ENCODE results near the gene SLC12A5. TPM values are rescaled to one million over a fixed set of nuclear protein-coding genes. Genes with fewer than 3 reads are reported as not detected.

The SLC12A5 gene
- polyA plus RNA-seq, 3 donors = not detected

- no peak overlapping the region for H3K9ac ChIP-seq (ENCODE audit: insufficient read depth, low read length, poor library complexity, severe bottlenecking)
- peak overlapping the region; percentile 20 for H3K4me2 ChIP-seq (replicated peaks; ENCODE audit: extremely low read depth, low read length, poor library complexity, severe bottlenecking)
- no peak overlapping the region for H3K4me3 Mint-ChIP-seq
- no peaks in the 10 kb centered on the region for H4K20me1 ChIP-seq (ENCODE audit: insufficient read depth, low read length)
- H3K4me3 ChIP-seq (replicated peaks in 1 of 3; ENCODE audit: low read depth in 2 of 3, low read length in 3 of 3) = peak overlapping the region in 1 of 3 experiments; percentile 10
- H3K27me3 Mint-ChIP-seq (ENCODE audit: low read depth in 3 of 3) = peaks cover 11 to 22% (median 19%) of the 10 kb centered on the region in 3 donors
- H3K27me3 ChIP-seq (ENCODE audit: control insufficient read depth in 2 of 2, insufficient read depth in 2 of 2, low read length in 2 of 2) = peaks cover 11 to 17% of the 10 kb centered on the region in 2 donors
- no peaks in the 10 kb centered on the region for H3K9me3 ChIP-seq (replicated peaks in 1 of 2; ENCODE audit: control insufficient read depth in 1 of 2, insufficient read depth in 1 of 2, low read length in 2 of 2)
- H3K4me1 Mint-ChIP-seq = peaks cover 35% of the 10 kb centered on the region
- no peak for DNase-seq
- H3K36me3 ChIP-seq (replicated peaks in 1 of 2; ENCODE audit: control insufficient read depth in 1 of 2, insufficient read depth in 2 of 2, low read length in 2 of 2) = no peaks in the 10 kb centered on the region
- peak overlapping the region; percentile 1 for H2AFZ ChIP-seq (ENCODE audit: insufficient read depth, low read depth, low read length, poor library complexity, severe bottlenecking)
- no peaks in the 10 kb centered on the region for H3K79me2 ChIP-seq (ENCODE audit: insufficient read depth, low read length)
- WGBS (ENCODE audit: insufficient coverage) = 100% methylated on average over 6 of the region's 14 CpGs
- intact Hi-C loops (cut with micrococcal nuclease) = no loop called here
- peak overlapping the region in 1 of 2 donors; percentile 49 for H3K27ac ChIP-seq (ENCODE audit: low read depth in 1 of 2, low read length in 2 of 2)
- H3K36me3 Mint-ChIP-seq = no peaks in the 10 kb centered on the region
- peak overlapping the region in 3 of 7 donors; percentile 2 to 83 (median 75) for H3K27ac Mint-ChIP-seq
- H3K9me3 Mint-ChIP-seq = peaks cover 0 to 8% (median 3%) of the 10 kb centered on the region in 7 donors
- H3K4me1 ChIP-seq (ENCODE audit: control insufficient read depth in 1 of 2, insufficient read depth in 2 of 2, low read length in 2 of 2) = peaks cover 30 to 36% of the 10 kb centered on the region in 2 donors
- TF ChIP-seq CTCF (IDR thresholded peaks at IDR 0.05) = no peak
These were observed 80.0 kb downstream of the SLC12A5 start for GRCh38 chr20:46108976-46109375.

Other genes starting within 250 kb of the SLC12A5 start
- under 1 TPM in 2 of 3 donors, not detected in 1; 0.12 to 0.73 TPM for gene WFDC3, start 237.3 kb upstream of the SLC12A5 start, polyA plus RNA-seq
- 100 to 1,000 TPM in 2 of 3 donors, 10 to 100 TPM in 1; 68.5 to 158 (median 144) TPM for gene DNTTIP1, start 237.3 kb upstream of the SLC12A5 start, polyA plus RNA-seq
- under 1 TPM in 2 of 3 donors, not detected in 1; 0.15 to 0.58 TPM for gene UBE2C, start 216.6 kb upstream of the SLC12A5 start, polyA plus RNA-seq
- gene TNNC2, start 201.9 kb upstream of the SLC12A5 start, polyA plus RNA-seq = 1 to 10 TPM in 2 of 3 donors, under 1 TPM in 1; 0.71 to 1.2 (median 1.0) TPM
- gene SNX21, start 195.4 kb upstream of the SLC12A5 start, polyA plus RNA-seq = 10 to 100 TPM; 11.2 to 16.9 (median 12.7) TPM
- gene ACOT8, start 171.8 kb upstream of the SLC12A5 start, polyA plus RNA-seq = 10 to 100 TPM; 40.9 to 52.4 (median 44.6) TPM
- gene ZSWIM3, start 171.6 kb upstream of the SLC12A5 start, polyA plus RNA-seq = 1 to 10 TPM in 1 of 3 donors, under 1 TPM in 2; 0.29 to 1.5 (median 0.64) TPM
- 1 to 10 TPM; 2.5 to 2.6 (median 2.5) TPM for gene ZSWIM1, start 148.0 kb upstream of the SLC12A5 start, polyA plus RNA-seq
- under 1 TPM in 1 of 3 donors, not detected in 2; 0.76 TPM for gene SPATA25, start 141.6 kb upstream of the SLC12A5 start, polyA plus RNA-seq
- 1 to 10 TPM in 1 of 3 donors, under 1 TPM in 1, not detected in 1; 0.14 to 1.1 TPM for gene NEURL2, start 138.0 kb upstream of the SLC12A5 start, polyA plus RNA-seq
- 100 to 1,000 TPM; 279 to 489 (median 366) TPM for gene CTSA, start 137.9 kb upstream of the SLC12A5 start, polyA plus RNA-seq
- 1 to 10 TPM; 1.6 to 3.0 (median 2.9) TPM for gene PLTP, start 117.1 kb upstream of the SLC12A5 start, polyA plus RNA-seq
- gene PCIF1, start 94.5 kb upstream of the SLC12A5 start, polyA plus RNA-seq = 10 to 100 TPM; 41.0 to 54.9 (median 50.4) TPM
- gene ZNF335, start 57.0 kb upstream of the SLC12A5 start, polyA plus RNA-seq = 10 to 100 TPM in 1 of 3 donors, 1 to 10 TPM in 2; 2.7 to 39.6 (median 3.1) TPM
- 1 to 10 TPM in 2 of 3 donors, under 1 TPM in 1; 0.88 to 4.3 (median 1.6) TPM for gene MMP9, start 20.3 kb upstream of the SLC12A5 start, polyA plus RNA-seq
- 10 to 100 TPM in 1 of 3 donors, 1 to 10 TPM in 2; 4.5 to 10.2 (median 6.0) TPM for gene NCOA5, start 60.7 kb downstream of the SLC12A5 start, polyA plus RNA-seq
- 10 to 100 TPM; 14.4 to 26.1 (median 18.8) TPM for gene CD40, start 89.1 kb downstream of the SLC12A5 start, polyA plus RNA-seq

Measured in CD14-positive monocyte (primary cell).